Glomerular visceral epithelial cell (primary cell): ENCODE data around the gene UCP2.

Source experiments
- DNase-seq: peaks from one replicate; pipeline ENCODE4 v3.0.0-alpha.2; 2016; ENCODE audit errors: extremely low spot score

The UCP2 gene

DNA sequence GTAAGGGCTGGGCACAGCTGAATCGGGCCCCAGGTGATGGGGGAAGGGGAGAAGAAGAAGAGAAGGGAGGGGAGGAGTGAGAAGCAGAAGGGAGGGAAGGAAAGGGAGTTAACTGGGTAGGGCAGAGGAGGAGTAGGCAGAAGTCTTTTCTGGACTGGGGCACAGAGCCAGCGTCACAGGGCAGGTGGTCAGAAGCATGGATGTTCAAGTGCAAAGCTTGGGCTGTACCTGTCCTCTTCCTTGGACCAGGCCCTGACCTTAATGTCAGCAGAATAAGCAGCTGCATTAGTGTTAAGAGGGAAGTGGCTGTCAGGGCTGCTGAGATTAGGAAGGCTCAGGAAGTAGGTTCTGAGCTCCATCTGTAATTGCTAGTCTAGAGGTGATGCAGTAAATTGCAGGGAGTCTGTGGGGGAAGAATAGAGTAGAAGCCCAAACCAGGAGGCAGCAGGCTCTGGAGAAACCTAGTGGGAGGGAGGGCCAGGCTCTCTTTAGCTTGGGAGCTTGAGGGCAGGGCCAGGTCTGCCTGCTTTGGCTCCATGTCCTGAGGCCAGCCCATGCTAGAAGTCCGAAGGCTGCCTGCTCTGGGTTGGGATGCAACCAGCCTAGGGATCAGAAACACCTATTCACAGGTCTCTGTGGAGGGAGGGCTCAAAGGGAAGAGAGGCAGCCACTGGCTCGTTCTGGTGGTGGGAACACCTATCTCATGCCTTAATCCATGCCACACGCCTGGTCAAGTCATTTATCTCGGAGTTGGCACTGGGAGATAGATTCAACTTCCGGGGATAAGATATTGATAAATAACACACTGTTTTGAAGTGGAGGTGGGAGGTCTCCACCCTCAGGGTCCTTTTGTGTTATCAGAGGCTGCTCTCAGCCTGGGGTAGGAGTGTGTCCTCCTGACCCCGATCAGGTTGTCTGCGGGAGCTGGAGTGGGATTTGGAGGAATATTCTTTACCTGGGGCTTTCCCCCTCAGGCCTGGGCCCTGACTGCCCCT, 28.0 kb upstream of the UCP2 start:
- no peak for DNase-seq

DNA sequence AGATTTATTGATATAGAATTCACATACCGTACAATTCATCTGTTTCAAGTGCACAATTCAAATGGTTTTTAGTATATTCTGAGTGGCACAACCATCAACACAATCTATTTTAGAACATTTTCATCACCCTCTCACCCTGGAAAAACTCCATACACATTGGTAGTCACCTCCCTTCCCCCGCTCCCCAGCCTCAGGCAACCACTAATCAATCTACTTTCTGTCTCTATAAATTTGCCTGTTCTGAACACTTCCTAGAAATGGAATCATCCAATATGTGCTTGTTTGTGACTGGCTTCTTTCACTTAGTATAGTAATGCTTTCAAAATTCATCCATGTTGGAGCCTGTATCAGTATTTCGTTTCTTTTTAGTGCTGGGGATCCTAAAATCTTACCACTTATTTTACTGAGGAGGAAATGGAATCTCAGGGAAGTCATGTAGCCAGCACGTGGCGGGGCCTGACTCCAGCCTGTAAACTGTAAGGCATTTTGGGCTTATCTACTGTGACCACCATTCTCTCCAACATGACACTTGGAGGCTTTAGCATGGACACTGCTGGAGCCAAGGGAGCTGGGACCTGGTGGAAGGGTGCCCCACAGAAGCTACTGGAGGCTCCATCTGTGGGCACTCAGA, 27.1 kb upstream of the UCP2 start:
- DNase-seq = no peak

DNA sequence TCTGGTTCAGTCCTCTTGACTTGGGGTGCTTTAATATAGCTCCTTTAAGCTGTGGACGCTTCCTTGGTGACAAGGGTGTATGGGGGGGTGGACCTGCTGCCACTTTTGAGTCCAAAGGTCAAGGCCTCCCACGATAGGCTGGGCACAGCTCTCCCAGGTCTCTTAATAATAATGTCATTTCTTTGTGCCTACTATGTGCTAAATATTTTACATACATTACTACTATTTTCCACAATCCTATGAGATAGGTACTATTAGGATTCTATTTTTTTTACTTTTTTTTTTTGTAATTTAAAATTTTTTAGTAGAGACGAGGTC, 26.5 kb upstream of the UCP2 start:
- DNase-seq = no peak

DNA sequence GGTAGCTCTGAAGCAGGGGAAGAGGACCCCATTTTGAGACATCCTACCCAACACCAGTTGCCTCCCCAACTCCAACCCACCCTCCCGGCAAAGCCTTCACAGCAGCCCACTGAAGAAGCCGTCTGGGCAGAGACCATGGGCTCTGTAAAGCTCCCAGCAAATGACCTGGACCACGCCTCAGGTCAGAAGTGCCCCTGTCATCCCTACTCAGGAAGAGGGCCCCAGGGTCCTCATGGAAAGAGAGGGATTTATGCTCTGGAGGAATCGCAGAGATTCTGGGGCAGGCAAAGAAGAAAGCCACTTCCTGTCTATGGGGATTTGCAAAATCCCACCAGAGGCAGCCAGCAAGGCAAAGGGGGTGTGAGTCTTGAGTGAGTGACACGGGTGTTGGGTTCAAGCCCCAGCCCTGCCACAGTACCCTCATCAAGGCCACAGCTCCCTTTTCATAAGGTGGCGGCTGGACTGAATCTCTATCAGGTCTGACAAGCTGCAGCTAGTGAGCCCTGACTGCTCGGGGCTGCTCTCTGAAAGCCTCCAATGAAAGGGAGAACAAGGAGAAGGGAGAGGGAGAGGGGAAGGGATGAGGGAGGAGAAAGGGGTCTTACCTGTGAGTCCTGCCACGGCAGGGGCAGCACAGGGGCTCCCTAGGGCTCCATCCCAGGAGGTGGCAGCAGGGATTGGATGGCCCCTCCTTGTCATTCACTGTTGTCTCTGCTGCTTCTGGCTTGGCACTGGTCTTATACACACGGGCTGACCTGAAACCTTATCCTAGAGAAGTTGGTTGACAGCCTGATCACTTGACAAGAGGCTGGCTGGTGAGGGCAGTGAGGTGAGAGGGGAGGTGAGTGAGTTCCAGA, 26.0 kb upstream of the UCP2 start, which contains the start of gene UCP3:
Gene UCP3 (minus strand): TSS at position 713 of the 857 bp plus-strand sequence. CDS start 2,043 bp downstream, outside the sequence.
- DNase-seq = no peak

DNA sequence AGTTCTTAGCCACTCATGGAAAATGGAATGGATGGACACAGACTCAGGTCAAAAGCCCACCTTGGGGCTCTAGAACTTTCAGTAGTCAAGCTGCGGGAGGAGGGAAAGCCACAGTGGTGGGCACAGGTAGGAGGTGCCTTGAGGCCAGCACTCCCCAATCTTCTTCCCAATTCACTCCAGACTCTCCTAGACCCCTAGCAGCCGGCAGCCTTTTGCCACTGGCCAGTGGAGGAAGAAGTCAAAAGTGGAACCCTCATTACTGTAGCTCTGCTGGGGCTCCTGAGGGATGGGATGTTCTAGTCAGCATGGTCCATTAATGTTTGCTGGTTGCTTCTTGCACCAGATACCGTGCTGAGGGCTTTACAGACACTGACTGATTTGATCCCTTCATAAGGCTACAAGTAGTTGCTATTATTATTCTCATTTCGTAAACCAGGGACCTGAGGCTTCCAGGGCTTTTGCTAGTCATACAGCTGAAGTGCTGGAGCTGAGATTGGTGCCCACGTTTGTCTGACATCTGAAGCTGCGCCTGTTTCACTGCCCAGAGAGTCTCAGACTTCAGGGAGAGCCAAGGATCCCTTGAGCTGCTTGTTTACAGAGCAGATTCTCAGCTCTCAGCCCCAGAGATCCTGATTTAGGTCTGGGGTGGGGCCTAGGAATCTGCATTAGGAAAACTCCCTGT, 25.2 kb upstream of the UCP2 start:
- no peak for DNase-seq

DNA sequence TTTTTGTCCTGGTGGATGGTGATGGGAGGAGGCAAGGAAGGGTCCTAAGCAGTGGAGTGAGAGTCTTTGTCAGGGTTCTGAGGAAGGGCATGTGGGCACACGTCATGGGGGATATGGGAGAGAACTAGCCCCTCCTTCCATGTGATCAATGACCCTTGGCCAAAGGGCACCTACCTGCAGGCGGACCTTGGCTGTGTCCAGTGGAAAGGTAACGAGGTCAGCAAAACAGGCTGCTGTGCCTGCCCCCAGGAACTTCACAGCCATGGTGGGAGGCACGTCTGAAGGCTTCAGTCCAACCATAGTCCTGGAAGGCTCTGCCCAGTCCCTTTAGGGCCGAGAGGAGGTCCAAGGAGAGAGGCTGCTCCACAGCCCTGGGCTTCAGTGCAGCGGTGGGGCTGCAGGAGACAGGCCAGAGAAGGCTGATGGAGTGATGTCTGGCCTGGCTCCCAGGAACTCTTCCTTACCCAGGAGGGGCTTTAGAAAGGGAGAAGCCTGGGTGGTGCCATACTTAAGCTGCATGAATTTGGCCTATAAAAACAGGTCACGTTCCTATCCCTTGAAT, 24.2 kb upstream of the UCP2 start:
- no peak for DNase-seq

DNA sequence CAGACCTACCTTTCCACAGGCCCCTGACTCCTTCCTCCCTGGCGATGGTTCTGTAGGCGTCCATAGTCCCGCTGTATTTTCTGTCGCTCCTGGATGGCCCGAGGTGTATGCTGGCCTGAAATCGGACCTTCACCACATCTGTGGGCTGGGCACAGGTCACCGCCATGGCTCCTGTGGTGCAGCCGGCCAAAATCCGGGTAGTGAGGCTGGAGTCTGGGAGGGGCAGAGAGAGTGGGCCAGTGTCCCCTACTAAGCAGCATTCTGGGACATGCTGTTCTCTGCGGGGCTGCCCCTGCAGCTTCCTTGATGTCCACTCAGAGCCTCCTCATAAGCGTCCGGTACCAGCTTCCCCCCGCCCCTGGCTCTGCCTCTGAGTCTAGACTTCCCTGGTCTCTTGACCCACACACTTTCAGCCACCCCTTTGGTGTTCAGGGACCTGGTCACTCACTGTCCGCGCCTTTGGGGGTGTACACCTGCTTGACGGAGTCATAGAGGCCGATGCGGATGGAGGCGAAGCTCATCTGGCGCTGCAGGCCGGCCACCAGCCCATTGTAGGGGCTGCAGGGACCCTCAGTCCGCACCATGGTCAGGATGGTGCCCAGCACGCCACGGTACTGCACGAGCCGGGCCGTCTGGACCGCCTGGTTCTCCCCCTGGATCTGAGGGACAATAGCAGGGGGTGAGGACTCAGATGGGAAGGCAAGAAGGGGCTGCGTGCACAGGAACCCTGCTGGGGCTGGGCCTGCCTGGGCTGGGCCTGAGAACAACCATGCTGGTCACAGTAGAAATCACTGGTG, 23.3 kb upstream of the UCP2 start:
- no peak for DNase-seq

DNA sequence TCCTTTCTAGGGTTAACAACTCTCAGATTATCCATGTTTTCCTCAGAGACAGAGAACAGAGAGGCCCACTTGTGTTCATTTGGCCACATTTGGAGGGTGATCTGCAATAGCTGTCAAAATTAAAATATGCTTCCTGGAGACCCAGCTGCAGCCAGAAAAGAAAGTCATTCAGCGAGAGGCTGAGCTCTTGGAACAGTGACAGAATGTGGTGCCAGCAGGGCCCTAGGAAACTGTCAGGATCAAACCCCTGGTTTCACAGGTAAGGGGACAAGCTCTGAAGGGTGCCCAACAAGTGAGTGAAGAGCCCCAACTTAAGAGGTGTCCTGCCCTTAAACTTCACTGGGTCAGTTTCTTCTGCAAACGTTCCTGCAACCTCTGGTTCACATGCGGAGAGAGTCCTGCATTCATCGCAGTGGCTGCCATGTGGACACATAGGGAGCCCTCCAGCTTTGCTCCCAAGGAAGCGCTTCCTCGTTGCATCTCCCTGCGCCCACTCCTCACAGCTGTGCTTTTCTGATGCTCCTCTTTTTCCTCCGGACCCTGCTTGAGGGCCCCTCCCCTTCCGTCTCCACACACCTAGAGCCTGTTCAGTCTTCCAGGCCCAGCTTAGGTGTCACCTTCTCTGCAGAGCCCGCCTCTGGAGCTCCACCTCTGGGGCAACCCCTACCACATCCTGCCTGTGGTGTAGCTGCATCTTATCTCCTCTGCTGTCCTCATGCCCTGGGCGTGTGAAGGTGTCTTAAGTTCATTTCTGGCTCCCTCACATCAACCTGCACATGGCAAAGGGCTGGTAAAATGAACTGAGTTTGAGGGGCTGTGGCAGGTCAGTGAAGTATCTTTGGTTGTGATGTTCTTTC, 22.3 kb upstream of the UCP2 start:
- DNase-seq = no peak

DNA sequence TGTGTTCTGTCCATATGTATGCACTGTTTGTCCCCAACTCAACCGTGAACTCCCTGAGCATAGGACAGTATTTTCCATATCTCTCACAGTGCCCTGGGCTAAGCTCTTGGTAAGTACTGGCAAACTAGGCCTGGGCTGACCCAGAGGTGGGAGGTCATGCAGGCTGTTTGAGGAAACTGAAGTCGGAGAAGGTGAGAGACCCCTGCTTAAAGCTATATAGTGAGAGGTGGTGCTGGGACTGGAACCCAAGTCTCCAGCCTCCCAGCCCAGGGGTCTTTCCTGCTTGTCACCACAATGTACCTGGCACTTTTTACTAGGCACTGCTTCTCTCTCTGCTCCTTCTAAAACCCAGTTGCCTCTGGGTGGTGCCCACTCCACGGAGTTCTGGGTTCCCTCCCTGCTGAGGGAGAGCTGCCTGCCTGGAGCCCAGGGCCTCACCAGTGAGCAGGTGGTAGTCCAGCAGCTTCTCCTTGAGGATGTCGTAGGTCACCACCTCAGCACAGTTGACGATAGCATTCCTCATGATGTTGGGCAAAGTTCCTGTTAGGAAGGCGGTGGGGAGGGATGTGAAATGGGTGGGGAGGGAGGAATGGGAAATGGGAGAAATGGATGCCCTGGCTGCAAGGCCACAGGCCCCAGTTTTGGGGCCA, 21.5 kb upstream of the UCP2 start:
- no peak for DNase-seq

DNA sequence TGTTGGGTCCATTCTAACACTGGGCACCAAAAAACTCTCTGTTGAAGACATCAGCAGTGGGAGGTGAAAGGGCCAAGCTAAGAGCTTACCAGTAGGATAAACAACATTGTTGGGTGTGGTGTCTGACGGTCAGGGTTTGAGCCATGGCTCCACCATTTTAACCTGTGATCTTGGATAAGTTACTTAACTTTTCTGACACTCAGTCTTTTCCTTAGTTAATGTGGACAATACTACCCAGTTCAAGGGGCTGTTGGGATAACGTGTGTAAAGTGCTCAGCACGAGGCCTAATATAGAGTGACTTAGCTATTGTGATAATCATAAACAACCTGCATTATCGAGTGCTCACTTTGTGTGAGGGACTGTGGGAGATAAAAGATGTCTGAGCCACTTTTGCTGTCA, 20.2 kb upstream of the UCP2 start:
- no peak for DNase-seq

DNA sequence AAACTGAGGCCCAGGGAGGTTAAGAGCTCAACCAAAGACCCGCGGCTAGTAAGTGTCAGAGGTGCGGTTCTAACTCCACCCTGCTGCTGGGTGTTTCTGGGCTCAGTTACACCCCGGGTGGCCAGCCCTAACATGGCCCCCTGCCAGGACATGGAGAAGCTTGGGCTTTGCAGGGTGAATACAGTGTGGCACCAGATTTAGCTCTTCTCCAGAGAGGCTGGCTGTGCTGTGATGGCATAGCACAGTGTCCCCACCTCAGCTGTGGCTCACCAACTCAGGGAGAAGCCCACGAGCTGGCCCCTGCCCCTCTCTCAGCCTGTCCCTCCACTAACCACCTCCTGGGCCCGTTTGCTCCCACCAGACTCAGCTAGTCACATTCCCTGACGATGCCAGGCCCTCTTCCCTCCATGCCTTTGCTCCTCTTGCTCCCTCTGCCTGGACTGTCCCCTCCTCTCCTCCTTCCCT, 19.2 kb upstream of the UCP2 start:
- DNase-seq = no peak

DNA sequence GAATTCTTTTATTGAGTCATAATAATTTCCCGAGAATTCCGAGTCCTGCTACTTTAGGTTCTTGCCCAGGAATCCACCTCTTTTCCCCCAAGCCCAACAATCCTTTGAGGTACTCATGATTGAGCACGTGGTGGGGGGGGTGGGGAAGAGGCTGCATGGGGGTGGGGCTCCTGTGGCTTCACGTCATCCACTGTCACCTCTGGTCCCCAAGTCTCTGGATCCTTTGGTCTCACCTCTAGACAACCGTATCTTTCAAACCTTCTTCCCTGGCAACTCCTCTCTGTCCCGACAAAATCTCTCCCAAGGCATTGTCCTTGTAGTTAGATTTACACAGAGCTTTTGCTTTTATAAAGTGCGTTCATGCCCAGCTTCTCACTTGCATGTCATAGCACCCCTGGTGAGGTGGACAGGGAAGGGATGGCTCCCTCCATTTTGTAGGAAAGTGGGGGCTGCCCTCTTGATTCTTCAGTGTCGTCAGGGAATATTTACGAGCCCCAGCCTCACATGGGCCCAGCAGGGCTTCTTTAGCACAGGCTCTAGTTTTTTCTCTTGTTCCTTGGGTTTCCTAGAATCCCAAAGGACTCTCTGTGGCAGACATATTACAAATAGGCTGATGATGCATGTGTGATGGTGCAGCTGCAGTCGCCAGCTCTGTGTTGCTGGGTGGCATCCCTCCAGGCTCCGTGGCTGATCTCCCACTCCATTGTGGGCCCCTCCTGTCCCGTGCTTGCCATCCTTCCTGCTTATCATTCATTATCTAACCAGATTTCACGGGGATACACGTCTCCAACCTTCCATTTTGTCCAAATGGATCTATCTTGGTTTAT, 17.9 kb upstream of the UCP2 start:
- no peak for DNase-seq

DNA sequence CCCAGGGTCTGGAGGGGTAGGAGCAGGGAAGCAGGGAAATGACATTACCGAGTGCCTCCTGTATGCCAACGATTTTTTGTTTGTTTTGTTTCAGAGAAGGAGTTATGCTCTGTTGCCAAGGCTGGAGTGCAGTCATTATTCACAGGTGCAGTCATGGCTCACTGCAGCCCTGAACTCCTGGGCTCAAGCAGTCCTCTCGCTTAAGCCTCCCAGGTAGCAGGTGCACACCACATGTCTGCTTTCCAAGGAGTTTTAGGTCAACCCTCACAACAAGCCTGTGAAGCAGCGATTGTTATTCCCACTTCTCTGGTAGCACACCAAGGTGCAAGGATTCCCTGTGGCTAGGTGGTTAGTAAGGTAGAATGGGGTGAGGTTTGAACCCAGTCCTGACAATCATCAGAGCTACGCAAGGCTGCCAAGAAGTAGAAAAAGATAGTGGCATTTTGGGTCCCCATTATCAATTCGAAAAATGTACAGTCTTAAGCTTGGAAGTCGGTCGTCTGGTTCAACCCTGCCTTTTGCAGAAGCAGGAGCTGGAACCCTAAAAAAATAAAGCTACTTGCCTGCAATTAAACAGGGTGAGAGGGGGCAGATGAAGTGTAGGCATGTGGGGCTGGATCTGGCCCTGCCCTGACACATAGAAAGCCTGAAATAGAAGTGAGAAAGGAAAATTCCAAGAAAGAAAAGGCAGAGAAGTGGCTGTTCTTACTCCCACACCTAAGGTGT, 17.1 kb upstream of the UCP2 start:
- peak; percentile 35 for DNase-seq

DNA sequence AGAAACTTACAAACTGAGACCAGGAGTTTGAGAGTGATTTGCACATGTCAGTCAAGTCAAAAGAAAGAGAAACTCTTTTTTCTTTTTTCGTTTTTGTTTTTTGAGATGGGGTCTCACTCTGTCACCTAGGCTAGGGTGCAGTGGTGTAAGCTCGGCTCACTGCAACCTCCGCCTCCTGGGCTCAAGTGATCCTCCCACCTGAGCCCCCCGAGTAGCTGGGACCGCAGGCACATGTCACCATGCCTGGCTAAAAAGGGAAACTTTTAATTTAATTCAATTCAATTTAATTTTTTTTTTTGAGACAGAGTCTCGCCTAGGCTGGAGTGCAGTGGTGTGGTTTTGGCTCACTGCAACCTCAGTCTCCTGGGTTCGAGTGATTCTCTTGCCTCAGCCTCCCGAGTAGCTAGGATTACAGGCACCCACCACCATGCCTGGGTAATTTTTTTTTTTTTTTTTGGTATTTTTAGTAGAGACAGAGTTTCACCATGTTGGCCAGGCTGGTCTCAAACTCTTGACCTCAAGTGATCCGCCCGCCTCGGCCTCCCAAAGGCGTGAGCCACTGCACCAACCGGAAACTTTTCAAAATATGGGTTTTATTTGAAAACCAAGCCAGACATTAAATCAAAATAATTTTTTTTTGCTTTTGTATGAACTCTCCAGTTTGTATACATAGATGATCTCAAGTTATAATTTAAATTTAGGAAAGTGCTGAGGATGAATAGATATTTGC, 16.4 kb upstream of the UCP2 start:
- no peak for DNase-seq

DNA sequence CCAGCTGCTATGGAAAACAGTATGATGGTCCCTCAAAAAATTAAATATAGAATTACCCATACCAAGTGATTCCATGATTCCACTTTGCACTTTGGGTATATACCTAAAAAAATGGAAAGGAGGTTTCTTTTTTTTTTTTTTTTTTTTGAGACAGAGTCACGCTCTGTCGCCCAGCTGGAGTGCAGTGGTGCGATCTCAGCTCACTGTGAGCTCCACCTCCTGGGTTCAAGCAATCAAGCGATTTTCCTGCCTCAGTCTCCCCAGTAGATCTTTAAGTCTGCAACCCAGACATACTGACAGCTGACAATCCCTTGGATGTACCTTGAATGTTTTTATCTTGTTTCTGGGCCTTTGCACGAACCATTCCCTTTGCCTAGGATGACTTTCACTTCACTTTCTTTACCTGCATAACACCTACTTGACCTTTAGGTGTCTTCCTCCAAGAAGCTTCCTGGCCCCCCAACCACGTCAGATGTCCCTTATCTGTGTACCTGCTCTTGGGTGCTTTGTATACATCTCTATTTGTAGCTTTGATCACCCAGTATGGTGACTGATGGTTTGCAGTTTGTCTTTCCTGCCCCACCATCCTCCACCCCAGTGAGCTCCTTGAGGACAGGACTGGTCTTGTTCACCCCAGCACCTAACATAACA, 14.6 kb upstream of the UCP2 start:
- DNase-seq = no peak

DNA sequence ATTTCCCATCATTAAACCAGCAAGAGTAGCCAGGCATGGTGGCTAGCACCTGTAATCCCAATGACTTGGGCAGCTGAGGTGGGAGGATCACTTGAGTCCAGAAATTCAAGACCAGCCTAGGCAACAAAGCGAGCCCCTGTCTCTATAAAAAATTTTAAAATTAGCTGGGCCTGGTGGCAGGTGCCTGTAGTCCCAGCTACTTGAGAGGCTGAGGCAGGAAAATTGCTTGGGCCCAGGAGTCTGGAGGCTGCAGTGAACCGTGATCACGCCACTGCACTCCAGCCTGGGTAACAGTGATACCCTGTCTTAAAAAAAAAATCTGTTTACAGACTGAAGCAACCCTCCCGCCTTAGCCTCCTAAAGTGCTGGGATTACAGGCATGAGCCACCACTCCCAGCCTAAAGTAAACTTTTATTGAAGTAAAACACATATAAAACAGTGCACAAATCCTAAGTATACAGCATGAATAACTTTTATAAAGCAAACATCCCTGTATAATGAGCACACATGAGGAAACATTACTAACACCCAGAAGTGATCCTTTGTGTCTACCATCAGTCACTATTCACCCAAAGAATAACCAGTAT, 13.6 kb upstream of the UCP2 start:
- DNase-seq = no peak
